Kasumi-1 (cell line): Measurements from ENCODE around the gene NXNL1.
"Not testable (repeated sequence)": the region's sequence is repeated elsewhere in the genome, so short reads cannot be mapped to it uniquely, and the experiment has no call there.

ENCODE experiments used
- DNase-seq, 2 experiments: peaks; one replicate each; lab custom pipeline; 2025; lab: John Stamatoyannopoulos, UW

Gene NXNL1

GRCh38 chr19:17460372-17461230, at the start of gene NXNL1:
Gene NXNL1, minus strand, starts transcription at chr19:17460926. Its CDS starts 57 bp downstream, at chr19:17460869.
- DNase-seq = no peak

- not testable (repeated sequence) for DNase-seq
These were observed 47.8 kb upstream of the NXNL1 start for GRCh38 chr19:17508558-17508933.

GRCh38 chr19:17506745-17507144, 46.0 kb upstream of the NXNL1 start:
- no peak for DNase-seq

GRCh38 chr19:17505223-17505622, 44.5 kb upstream of the NXNL1 start:
- no peak for DNase-seq

GRCh38 chr19:17504456-17504855, 43.7 kb upstream of the NXNL1 start:
- no peak for DNase-seq

GRCh38 chr19:17504030-17504429, 43.3 kb upstream of the NXNL1 start:
- no peak for DNase-seq

- DNase-seq = no peak
These were observed 42.5 kb upstream of the NXNL1 start for GRCh38 chr19:17503240-17503639.

GRCh38 chr19:17500447-17501198, 39.9 kb upstream of the NXNL1 start:
- no peak for DNase-seq

GRCh38 chr19:17499648-17500446, 39.1 kb upstream of the NXNL1 start:
- DNase-seq = peak; percentile 91 to 95

GRCh38 chr19:17499025-17499424, 38.3 kb upstream of the NXNL1 start:
- not testable (repeated sequence) for DNase-seq

GRCh38 chr19:17497149-17497798, 36.5 kb upstream of the NXNL1 start:
- no peak for DNase-seq

GRCh38 chr19:17496337-17496997, 35.7 kb upstream of the NXNL1 start:
- DNase-seq = peak; percentile 72 to 75

GRCh38 chr19:17495639-17496296, 35.0 kb upstream of the NXNL1 start:
- DNase-seq = no peak

GRCh38 chr19:17491287-17491686, 30.6 kb upstream of the NXNL1 start:
- DNase-seq = no peak

- DNase-seq = no peak
These were observed 29.7 kb upstream of the NXNL1 start for GRCh38 chr19:17490411-17490810.

- DNase-seq = no peak
These were observed 28.8 kb upstream of the NXNL1 start for GRCh38 chr19:17489392-17490030.

GRCh38 chr19:17488593-17489391, 28.1 kb upstream of the NXNL1 start:
- peak in 1 of 2 experiments; percentile 15 for DNase-seq

- no peak for DNase-seq
These were observed 26.8 kb upstream of the NXNL1 start for GRCh38 chr19:17487284-17488121.
